ENCODE measurements around the gene KLHL15.

The KLHL15 gene

DNA sequence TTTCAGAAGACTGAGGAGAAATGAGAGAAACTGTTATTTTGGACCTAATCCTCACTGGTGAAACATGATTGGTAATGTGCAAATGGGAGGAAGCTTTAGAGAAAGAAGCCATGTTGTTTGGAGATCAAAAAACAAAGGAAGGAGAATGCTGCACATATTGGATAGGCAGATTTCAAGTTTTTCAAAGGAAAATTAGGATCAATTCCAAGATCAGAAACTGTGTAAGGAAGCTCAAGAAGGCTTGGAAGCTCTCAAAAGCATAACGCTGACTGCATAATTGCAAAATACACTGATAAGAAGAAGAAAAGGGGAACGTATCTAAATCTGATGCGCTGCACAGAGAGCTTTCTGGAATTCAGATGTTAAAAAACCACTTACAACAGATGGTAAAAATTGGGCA lies 34.6 kb downstream of the KLHL15 start:
- DNase-seq (ENCODE audit: extremely low read depth, low read depth) = no peak
- TF ChIP-seq CTCF (IDR thresholded peaks at IDR 0.05; ENCODE audit: low read depth, low read length) = no peak

- no peak for TF ChIP-seq CTCF (IDR thresholded peaks at IDR 0.05; ENCODE audit: low read depth, low read length)
Measured at GRCh38 chrX:23990455-23990854, 36.5 kb downstream of the KLHL15 start.

DNA sequence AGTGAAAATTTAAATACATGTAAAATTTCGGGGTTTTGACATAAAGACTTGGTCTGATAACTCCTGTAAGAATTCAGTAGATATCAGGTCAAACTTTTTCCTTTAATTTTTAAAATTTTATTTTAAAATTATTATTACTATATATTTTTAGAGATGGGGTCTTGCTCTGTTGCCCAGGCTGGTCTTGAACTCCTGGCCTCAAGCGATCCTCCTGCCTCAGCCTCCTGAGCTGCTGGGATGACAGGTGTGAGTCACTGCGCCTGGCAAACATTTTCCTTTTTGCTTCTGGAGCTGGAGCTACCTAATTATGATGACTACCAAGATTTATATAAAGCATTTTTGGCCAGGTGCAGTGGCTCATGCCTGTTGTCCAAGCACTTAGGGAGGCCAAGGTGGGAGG lies 37.3 kb downstream of the KLHL15 start:
- no peak for DNase-seq (ENCODE audit: extremely low read depth, low read depth)
- TF ChIP-seq CTCF (IDR thresholded peaks at IDR 0.05; ENCODE audit: low read depth, low read length) = no peak

More at GRCh38 chrX:23990455-23990854, 36.5 kb downstream of the KLHL15 start:
- DNase-seq (ENCODE audit: extremely low read depth, low read depth) = no peak

GRCh38 chrX:23982891-23983290 lies 44.1 kb downstream of the KLHL15 start:
- no peak for TF ChIP-seq CTCF (IDR thresholded peaks at IDR 0.05; ENCODE audit: low read depth, low read length)
- no peak for DNase-seq (ENCODE audit: extremely low read depth, low read depth)

- DNase-seq (ENCODE audit: extremely low read depth, low read depth) = no peak
- no peak for TF ChIP-seq CTCF (IDR thresholded peaks at IDR 0.05; ENCODE audit: low read depth, low read length)
Measured at GRCh38 chrX:23981711-23982110, 45.3 kb downstream of the KLHL15 start.

DNA sequence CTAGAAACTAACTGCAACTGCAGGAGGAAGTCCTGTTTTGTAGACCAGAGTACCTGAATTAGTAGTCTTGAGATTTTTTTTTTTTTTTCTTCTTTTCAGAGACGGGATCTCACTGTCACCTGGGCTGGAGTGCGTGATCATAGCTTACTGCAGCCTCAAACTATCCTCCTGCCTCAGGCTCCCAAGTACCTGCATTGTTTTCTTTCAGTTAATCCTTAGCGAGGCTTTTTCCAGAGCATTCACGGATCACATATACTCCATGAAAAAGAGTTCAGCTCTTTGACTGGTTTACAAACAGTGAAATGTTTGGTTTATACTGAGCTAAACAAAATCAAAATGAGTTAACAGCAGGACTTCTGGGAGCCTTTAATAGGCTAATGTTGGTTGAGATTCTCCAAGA lies 45.8 kb downstream of the KLHL15 start:
- TF ChIP-seq CTCF (IDR thresholded peaks at IDR 0.05; ENCODE audit: low read depth, low read length) = no peak
- no peak for DNase-seq (ENCODE audit: extremely low read depth, low read depth)

DNA sequence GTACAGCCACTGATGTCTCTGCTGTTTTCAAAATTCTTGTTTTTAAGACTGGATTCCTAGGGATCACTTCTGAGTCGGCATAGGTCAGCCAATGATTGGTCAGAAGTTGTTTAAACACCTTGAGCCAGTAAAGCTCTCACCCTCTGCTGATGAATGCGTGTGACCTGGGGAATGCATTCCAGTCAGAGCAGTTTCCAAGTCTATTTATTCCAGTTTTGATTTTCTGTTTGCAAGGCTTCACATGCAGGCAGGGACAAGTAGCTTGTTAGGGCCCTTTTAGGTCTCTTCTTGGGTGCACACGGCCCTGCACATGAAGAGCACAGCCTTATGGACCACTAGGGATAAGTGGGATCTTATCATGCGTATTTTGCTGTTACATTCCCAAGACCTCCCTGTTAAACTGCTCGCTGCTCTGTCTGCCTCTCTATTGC lies 47.0 kb downstream of the KLHL15 start:
- TF ChIP-seq CTCF (IDR thresholded peaks at IDR 0.05; ENCODE audit: low read depth, low read length) = no peak
- no peak for DNase-seq (ENCODE audit: extremely low read depth, low read depth)

All from AG09319 (cell line).